Measurements from ENCODE around the gene RIOK2. TPM values are rescaled to one million over a fixed set of nuclear protein-coding genes. Genes with fewer than 3 reads are reported as not detected.

The RIOK2 gene
- total and polyA plus RNA-seq, 10 of the 15 experiments (the other 5 are each of a cell fraction or from before 2014, with no cell fraction given) = 23.0 to 69.1 (median 33.3) TPM

DNA sequence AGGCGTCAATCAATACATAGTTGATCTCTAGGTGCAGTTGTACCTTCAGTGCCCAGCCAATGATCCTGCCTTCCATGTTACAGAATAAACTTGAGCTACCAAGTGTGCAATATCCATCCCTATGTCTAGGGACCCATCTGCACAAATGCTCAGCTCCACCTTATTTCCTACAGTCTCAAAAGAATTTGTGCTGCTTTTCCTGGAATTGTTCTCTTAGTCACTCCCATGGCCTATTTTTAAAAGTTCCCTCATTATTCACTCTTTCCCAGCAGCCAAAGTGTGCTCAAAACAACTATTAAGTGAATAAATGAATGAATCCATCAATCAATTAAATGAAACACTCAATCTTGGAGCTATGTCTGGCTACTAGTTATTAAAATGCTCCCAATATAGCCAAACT is 55.3 kb downstream of the RIOK2 start:
- no peaks in the 10 kb centered on the region for H3K9me3 ChIP-seq (replicated peaks; ENCODE audit: control insufficient read depth, insufficient read depth, low read length)
- intact Hi-C loops (cut with micrococcal nuclease; ENCODE audit: unreplicated experiment) = no loop called here
- BruUV-seq (replicated peaks) = no TSS peak

GRCh38 chr5:97125125-97125683 is 57.8 kb downstream of the RIOK2 start:
- FAIRE-seq (no peak), ATAC-seq (no peak), DNase-seq (ENCODE audit: low read depth, low spot score) (no peak)
- ChIA-PET POLR2A (no interaction called here), SMC1A (ENCODE audit: uncharacterized antibody, unreplicated experiment) (no interaction called here), CTCF (interaction anchor here (0.6 kb wide), 1 partner anchor 17 kb away, joined by 3 read pairs; the partner anchor contains the start of gene LIX1), RAD21 (ENCODE audit: unreplicated experiment) (no interaction called here)
- in situ Hi-C loops (cut with MboI) = no loop called here
- WGBS (ENCODE audit: insufficient coverage, insufficient replicate concordance, low lambda C conversion rate, missing lambda C conversion rate) = 13% methylated on average over 3 of the region's 3 CpGs
- H3K27ac ChIP-seq (ENCODE audit: control insufficient read depth, insufficient read depth) = no peak overlapping the region
- H3K4me1 ChIP-seq (ENCODE audit: control insufficient read depth, insufficient read depth, low read length) = no peaks in the 10 kb centered on the region
- H3K9ac ChIP-seq (ENCODE audit: control insufficient read depth, insufficient read depth, low read length) = no peak overlapping the region
- no TSS peak for BruUV-seq (replicated peaks)
- no peaks in the 10 kb centered on the region for H3K36me3 ChIP-seq (ENCODE audit: control insufficient read depth in 2 of 2, insufficient read depth in 2 of 2, low read length in 1 of 2)
- no peak overlapping the region for H2AFZ ChIP-seq (ENCODE audit: control insufficient read depth, low read depth, low read length)
- TF ChIP-seq NR2C2 (IDR thresholded peaks at IDR 0.05; ENCODE audit: borderline replicate concordance, control insufficient read depth, insufficient read length, low read depth) (no peak), MYB (IDR thresholded peaks at IDR 0.05; ENCODE audit: borderline replicate concordance, low read depth, low read length) (no peak), BCL11A (IDR thresholded peaks at IDR 0.05; ENCODE audit: low read depth, low read length) (no peak), CBFB (IDR thresholded peaks at IDR 0.05; ENCODE audit: low read depth) (no peak), STAT1 (conservative IDR thresholded peaks at IDR 0.05) (no peak), E2F8 (IDR thresholded peaks at IDR 0.05; ENCODE audit: low read depth, partially characterized antibody) (no peak)
- TF ChIP-seq, protein P1, sequence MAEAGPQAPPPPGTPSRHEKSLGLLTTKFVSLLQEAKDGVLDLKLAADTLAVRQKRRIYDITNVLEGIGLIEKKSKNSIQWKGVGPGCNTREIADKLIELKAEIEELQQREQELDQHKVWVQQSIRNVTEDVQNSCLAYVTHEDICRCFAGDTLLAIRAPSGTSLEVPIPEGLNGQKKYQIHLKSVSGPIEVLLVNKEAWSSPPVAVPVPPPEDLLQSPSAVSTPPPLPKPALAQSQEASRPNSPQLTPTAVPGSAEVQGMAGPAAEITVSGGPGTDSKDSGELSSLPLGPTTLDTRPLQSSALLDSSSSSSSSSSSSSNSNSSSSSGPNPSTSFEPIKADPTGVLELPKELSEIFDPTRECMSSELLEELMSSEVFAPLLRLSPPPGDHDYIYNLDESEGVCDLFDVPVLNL (IDR thresholded peaks at IDR 0.05; ENCODE audit: low read depth, low read length) = no peak
- H3K79me2 ChIP-seq (ENCODE audit: control insufficient read depth, insufficient read depth, low read length) = no peaks in the 10 kb centered on the region
- intact Hi-C loops (cut with micrococcal nuclease; ENCODE audit: unreplicated experiment) = no loop called here
- H3K9me3 ChIP-seq (replicated peaks; ENCODE audit: control insufficient read depth, insufficient read depth, low read length) = no peaks in the 10 kb centered on the region
- no peaks in the 10 kb centered on the region for H3K27me3 ChIP-seq (replicated peaks in 1 of 2; ENCODE audit: control insufficient read depth in 2 of 2, insufficient read depth in 2 of 2, low read length in 1 of 2)
- no peaks in the 10 kb centered on the region for H4K20me1 ChIP-seq (ENCODE audit: control insufficient read depth, insufficient read depth)
- H3K4me2 ChIP-seq (ENCODE audit: control insufficient read depth, insufficient read depth) = no peak overlapping the region
- H3K4me3 ChIP-seq = no peak overlapping the region

More for the DNA sequence above, 55.3 kb downstream of the RIOK2 start:
- RAD21 ChIA-PET (ENCODE audit: unreplicated experiment) = no interaction called here
- no peak for DNase-seq (ENCODE audit: low read depth, low spot score)
- H3K9ac ChIP-seq (ENCODE audit: control insufficient read depth, insufficient read depth, low read length) = no peak overlapping the region
- H3K27me3 ChIP-seq (replicated peaks in 1 of 2; ENCODE audit: control insufficient read depth in 2 of 2, insufficient read depth in 2 of 2, low read length in 1 of 2) = no peaks in the 10 kb centered on the region
- no peak overlapping the region for H3K27ac ChIP-seq (ENCODE audit: control insufficient read depth, insufficient read depth)
- SMC1A ChIA-PET (ENCODE audit: uncharacterized antibody, unreplicated experiment) = interaction anchor here (0.9 to 1.3 kb wide), 4 partner anchors 10 to 259 kb away, joined by 3 to 6 read pairs (median 4); partner anchors contain the start of gene LIX1
- no peaks in the 10 kb centered on the region for H4K20me1 ChIP-seq (ENCODE audit: control insufficient read depth, insufficient read depth)
- in situ Hi-C loops (cut with MboI) = no loop called here
- ATAC-seq = no peak
- no peaks in the 10 kb centered on the region for H3K79me2 ChIP-seq (ENCODE audit: control insufficient read depth, insufficient read depth, low read length)
- no peak overlapping the region for H3K4me3 ChIP-seq
- no peak for TF ChIP-seq RB1 (IDR thresholded peaks at IDR 0.05; ENCODE audit: borderline replicate concordance)
- no peak for TF ChIP-seq LARP7 (IDR thresholded peaks at IDR 0.05)
- FAIRE-seq = no peak
- 100% methylated on average over 1 of the region's 1 CpG for WGBS (ENCODE audit: insufficient coverage, insufficient replicate concordance, low lambda C conversion rate, missing lambda C conversion rate)
- H2AFZ ChIP-seq (ENCODE audit: control insufficient read depth, low read depth, low read length) = no peak overlapping the region
- no peak overlapping the region for H3K4me2 ChIP-seq (ENCODE audit: control insufficient read depth, insufficient read depth)
- CTCF ChIA-PET = interaction anchor here (0.8 to 1.5 kb wide), 5 partner anchors 11 to 259 kb away, joined by 3 to 8 read pairs (median 5); partner anchors contain the start of gene LIX1
- no peaks in the 10 kb centered on the region for H3K36me3 ChIP-seq (ENCODE audit: control insufficient read depth in 2 of 2, insufficient read depth in 2 of 2, low read length in 1 of 2)
- H3K4me1 ChIP-seq (ENCODE audit: control insufficient read depth, insufficient read depth, low read length) = no peaks in the 10 kb centered on the region
- POLR2A ChIA-PET = interaction anchor here (0.9 kb wide), 1 partner anchor 16 kb away, joined by 3 read pairs; no protein-coding TSS in a partner anchor

Data from GM12878 (cell line).